Central memory CD4-positive, alpha-beta T cell (primary cell): ENCODE results near the gene SERTM2.

ENCODE experiments used
- DNase-seq: peaks from one replicate; pipeline ENCODE4 v3.0.0; 2022

Gene SERTM2

DNA sequence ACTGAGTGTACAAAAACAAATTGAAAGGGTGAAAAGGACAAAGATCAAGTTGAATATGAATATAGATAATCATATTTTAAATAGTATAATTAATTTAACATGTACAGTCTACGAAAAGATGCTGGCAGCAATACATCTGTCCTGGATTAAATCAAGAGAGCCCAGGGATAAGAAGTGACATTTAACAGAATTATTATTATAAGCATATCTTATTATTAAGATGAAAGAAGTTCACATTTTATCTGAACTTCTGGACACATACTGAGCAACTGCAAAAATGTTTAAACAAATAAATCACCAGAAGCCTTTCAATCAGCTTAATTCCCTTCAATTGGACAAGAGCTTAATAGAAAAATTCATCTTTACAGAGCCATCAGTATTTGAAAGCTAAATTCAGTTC, 50.4 kb downstream of the SERTM2 start:
- no peak for DNase-seq

DNA sequence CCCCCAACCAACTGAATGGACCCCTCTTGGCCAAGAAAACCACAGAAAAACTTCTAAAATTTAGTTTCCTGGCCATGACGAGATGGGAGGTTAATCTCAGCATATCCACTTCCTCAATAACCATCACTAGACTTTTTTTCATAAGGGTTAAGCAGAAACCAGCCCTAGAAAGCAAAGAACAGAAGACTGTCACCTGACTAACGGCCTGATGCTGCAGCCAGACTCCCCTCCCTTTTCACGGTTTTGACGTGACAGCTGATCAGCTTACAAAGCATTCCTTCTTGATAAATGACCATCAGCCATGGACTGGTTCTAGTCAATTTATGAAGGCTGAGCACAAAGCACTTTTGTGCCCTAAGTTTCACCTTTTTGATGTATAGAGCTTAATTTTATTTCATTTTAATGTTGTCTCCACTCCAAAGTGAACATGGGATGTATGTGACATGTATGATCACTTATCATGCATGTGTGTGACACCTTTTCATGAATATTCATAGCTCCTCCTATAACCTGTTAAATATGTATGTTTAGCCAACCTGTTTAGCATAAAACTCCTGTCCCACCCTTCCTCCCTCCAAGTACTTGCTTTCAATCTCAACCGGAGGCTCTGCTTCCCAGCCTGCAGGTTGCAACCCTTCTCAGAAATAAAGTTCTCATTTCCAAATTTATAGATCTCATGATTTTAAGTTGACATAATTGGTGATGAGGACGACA, 56.3 kb downstream of the SERTM2 start:
- DNase-seq, result no peak

DNA sequence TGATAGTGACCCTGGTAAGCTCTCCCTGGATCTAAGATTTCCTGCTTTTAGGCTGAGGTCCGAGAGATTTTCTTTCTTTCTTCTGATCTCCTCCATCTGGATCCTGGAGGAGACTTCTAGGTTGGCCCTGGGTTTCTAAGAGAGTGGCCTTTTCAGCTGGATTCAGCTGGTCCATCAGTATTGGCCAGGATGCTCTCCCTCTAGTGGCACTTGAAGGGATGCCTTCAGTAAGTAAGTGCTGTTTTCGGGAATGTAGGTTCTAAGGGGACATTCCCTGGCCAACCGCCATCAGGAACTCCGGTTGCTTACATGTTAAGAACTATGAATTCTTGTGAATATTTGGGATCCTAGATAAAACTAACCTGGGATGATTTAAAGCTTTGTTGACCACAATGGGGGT, 56.9 kb downstream of the SERTM2 start:
- DNase-seq, result no peak

DNA sequence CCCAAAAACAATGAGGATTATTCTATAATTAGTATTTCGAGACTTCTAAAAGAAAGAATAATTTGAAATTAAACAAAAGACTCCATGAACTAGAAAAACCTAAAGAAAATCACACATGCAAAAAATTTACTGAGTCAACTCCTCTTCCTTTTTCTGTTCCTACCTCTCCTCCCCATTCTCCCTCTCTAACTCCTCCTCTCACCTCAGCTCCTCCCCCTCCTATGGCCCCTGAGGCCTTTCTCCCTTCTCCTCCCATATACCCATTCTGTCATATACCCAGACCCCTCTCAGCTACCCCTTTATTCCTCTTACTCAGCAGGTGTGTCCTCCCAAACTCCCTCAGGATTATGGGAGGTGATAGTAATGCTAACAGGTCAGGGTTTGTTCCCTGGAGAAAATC, 57.4 kb downstream of the SERTM2 start:
- no peak for DNase-seq
